Spinal cord (tissue), 10 donors: ENCODE results near the gene CCDC148. TPM values are rescaled to one million over a fixed set of nuclear protein-coding genes. Genes with fewer than 3 reads are reported as not detected.

Experiments
- DNase-seq, 6 donors: peaks; one replicate each; pipeline versions ENCODE4 v3.0.0 to v3.0.0-alpha.2; 2013 to 2015; ENCODE audit warnings: low spot score in 6 of 6, low read depth in 4 of 6
- H3K27ac ChIP-seq: one replicate; pipeline ENCODE4 v1.5.1; 2013; ENCODE audit warnings: low read depth, low read length, control low read depth
- H3K27me3 ChIP-seq: one replicate; pipeline ENCODE4 v1.6.1; 2013; ENCODE audit warnings: low read length; ENCODE audit not compliant: control insufficient read depth, insufficient read depth
- H3K36me3 ChIP-seq: one replicate; pipeline ENCODE4 v1.6.1; 2013; ENCODE audit warnings: low read length; ENCODE audit not compliant: control insufficient read depth, insufficient read depth
- H3K4me1 ChIP-seq: one replicate; pipeline ENCODE4 v1.6.1; 2013; ENCODE audit warnings: low read length; ENCODE audit not compliant: control insufficient read depth, insufficient read depth
- H3K4me3 ChIP-seq: one replicate; pipeline ENCODE4 v1.5.1; 2013; ENCODE audit warnings: low read depth, low read length, control low read depth
- H3K9me3 ChIP-seq: one replicate; pipeline ENCODE4 v1.6.1; 2013; ENCODE audit warnings: low read length; ENCODE audit not compliant: control insufficient read depth, insufficient read depth
- WGBS: methylation state at CpG from one replicate; pipeline ENCODE4 v1.1.5; 2013; ENCODE audit warnings: missing lambda C conversion rate; ENCODE audit not compliant: insufficient coverage; 5-methylcytosine and 5-hydroxymethylcytosine counted together
- long read RNA-seq, 4 donors: transcript quantifications; one replicate each; lab custom pipeline, GENCODE V29; 2026
- polyA plus RNA-seq, 2 donors: library from polyadenylated mRNA; unstranded; fragments of 120-200 nt; gene quantifications; one replicate each; pipeline ENCODE4 v1.2.1, GENCODE V29; 2013; ENCODE audit not compliant: insufficient read length in 2 of 2
- total RNA-seq, 2 donors: library from RNA; depleted of rRNA in 1 of 2; stranded (reverse); fragments of 120-200 nt in 1 of 2; fragments of >200 nt in 1 of 2; gene quantifications; one replicate each; pipeline versions ENCODE4 v1.2.3 to v1.2.4, GENCODE V29; 2013 to 2014
- donor health status: healthy.

The CCDC148 gene
- total RNA-seq (10 to 100 TPM in 1 of 2 donors, 1 to 10 TPM in 1; 9.8 to 11.1 TPM), polyA plus RNA-seq (1 to 10 TPM; 3.3 to 4.8 TPM)
- long read RNA-seq, donor 1: 0 reads
- long read RNA-seq, donor 2: 0 reads
- long read RNA-seq, donor 3: 0 reads
- long read RNA-seq, donor 4: 0 reads

DNA sequence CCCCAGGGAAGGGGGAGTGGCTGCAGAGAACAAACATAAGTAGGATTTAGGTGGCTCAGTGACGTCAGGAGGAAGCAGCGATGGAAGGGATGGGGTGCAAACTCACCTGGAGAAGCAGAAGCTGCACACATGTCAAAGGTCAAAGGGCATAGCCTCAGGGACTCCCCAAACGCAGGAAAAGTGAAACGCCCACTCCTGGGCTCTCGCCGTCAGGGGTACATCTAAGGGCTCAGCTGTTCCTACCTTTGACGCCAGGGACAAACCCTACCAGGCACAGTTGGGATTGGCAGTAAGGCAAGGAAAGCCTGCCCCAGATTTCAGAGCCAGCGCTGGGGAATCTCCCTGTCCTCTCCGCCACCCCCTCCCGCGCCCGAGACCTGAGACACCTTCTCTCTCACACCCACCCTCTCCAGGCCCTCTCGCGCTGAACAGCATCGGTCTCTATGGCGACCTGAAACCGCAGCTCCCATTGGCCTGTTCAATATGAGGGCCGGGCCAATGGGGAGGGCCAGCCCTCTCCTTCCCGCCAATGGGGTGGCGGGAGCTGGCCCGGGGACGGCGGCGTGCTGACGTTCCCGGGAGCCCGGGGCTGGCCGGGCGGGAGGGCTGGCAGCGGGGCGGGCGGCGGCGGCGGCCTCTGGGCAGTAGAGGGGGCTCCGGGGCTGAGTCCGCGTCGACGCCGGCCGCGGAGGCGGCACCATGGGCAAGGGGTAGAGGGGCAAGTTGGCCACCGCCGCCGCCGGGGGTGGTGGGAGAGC, at the start of gene CCDC148, which contains the start of gene PKP4:
Gene CCDC148, minus strand, starts transcription at position 445 of the 758 bp plus-strand sequence. Its CDS starts 314 bp downstream, at position 131.
Gene PKP4, plus strand, starts transcription at position 644 of the 758 bp plus-strand sequence. CDS start 76,233 bp downstream, outside the sequence.
- Histone ChIP-seq H3K4me3 (peak within 1 kb of the TSS; percentile 87), H3K4me1 (no peaks in the 10 kb centered on the region), H3K36me3 (no peaks in the 10 kb centered on the region), H3K27ac (peak within 1 kb of the TSS; percentile 95), H3K27me3 (no peaks in the 10 kb centered on the region), H3K9me3 (no peaks in the 10 kb centered on the region)
- DNase-seq: peak; percentile 83 to 98 (median 90)
- WGBS: under 1% methylated on average over 32 of the region's 48 CpGs

DNA sequence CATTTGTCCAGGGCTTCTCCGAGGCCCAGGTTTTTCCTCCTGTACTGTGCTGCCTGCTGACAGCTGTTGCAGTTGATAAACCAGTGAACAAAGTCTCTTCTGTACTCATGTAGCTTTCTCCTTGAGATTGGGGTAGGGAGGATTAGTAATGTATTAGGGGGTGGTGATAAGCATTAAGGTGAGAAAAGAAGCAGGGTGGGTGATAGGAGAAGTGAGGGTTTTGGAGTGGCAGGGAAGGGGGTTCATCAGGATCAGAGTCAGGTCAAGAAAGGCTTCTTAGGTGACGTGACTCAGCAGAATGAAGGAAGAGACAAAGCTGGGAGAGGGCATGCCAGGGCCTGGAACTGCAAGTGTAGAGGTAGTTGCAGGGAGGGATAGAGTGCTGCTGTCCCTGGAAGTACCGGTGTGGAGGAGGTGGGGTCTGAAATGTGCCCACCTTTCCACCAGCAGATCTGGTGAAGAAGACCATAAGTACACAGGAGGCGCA, 48.9 kb upstream of the CCDC148 start:
- no peak for DNase-seq
- 100% methylated on average over 2 of the region's 4 CpGs for WGBS
- H3K36me3 ChIP-seq: no peaks in the 10 kb centered on the region
- H3K4me3 ChIP-seq: no peak overlapping the region
- peaks cover 4% of the 10 kb centered on the region for H3K4me1 ChIP-seq
- no peaks in the 10 kb centered on the region for H3K9me3 ChIP-seq
- no peaks in the 10 kb centered on the region for H3K27me3 ChIP-seq
- no peak overlapping the region for H3K27ac ChIP-seq

DNA sequence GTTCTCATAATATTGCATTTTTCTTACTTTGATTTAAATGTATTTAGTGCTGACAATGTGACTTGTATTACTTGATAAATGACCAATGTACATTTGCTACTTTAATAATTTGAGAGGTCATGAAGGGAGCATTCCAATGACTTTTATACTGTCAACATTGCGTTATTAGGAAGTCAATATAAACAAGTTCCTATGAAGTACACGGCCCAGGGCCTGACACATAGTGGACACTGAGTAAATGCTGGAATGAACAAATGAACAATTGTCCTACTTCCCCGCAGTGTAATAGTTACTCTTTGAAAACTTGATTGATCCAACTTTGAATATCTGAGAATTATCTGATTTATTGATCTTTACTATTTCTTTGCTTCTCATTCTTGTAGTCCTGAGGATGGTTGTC, 47.5 kb upstream of the CCDC148 start:
- Histone ChIP-seq H3K4me1 (peaks cover 4% of the 10 kb centered on the region), H3K36me3 (no peaks in the 10 kb centered on the region), H3K9me3 (no peaks in the 10 kb centered on the region), H3K27me3 (no peaks in the 10 kb centered on the region), H3K27ac (no peak overlapping the region), H3K4me3 (no peak overlapping the region)
- no peak for DNase-seq
- WGBS: no CpG with 5 or more reads among the region's 3 CpGs

DNA sequence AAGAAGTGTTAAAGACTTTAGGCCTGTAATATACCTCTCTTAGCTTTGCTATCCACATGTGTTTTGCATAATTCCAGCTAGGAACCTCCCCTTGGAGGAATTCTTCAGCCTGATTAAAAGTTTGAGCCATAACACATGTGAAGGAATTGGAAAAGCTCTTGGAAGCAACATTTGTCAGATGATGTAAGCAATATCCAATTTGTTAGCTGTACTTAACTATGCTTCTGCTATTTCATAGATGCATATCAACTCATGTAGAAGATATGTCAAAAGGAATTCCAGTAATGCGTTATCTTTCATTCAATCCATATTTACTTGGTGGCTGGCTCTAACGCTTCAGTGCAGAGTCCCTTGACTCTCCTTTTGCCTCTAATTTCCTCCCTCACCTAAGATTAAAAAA, 46.4 kb upstream of the CCDC148 start:
- H3K36me3 ChIP-seq: no peaks in the 10 kb centered on the region

DNA sequence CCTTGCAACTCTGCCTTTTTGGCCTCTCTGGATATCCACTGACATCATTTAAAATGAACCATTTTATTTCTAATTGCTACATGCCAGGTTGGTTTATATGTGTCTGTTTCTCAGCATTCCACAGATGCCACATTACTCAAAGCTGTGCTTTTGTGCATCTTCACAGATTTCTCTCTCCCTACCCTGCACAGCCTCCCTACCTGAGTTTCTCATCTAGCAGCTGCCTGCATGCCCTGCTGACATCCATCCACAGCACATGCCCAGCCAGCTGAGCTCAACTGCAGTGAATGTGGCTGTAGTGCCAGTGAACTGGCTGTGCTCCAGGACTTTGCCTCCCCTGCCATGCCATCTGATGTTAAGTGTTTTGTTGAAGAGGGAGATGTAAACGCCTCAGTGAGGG, 44.7 kb upstream of the CCDC148 start:
- Histone ChIP-seq H3K4me3 (no peak overlapping the region), H3K4me1 (peaks cover 4% of the 10 kb centered on the region), H3K36me3 (no peaks in the 10 kb centered on the region), H3K27me3 (no peaks in the 10 kb centered on the region), H3K9me3 (no peaks in the 10 kb centered on the region), H3K27ac (no peak overlapping the region)
- peak in 5 of 6 donors; percentile 17 to 79 (median 43) for DNase-seq
- no CpG with 5 or more reads among the region's 1 CpG for WGBS

More for the DNA sequence above, 46.4 kb upstream of the CCDC148 start:
- no CpG with 5 or more reads among the region's 2 CpGs for WGBS
- Histone ChIP-seq H3K4me3 (no peak overlapping the region), H3K4me1 (peaks cover 4% of the 10 kb centered on the region), H3K9me3 (no peaks in the 10 kb centered on the region), H3K27ac (no peak overlapping the region), H3K27me3 (no peaks in the 10 kb centered on the region)
- DNase-seq: no peak

DNA sequence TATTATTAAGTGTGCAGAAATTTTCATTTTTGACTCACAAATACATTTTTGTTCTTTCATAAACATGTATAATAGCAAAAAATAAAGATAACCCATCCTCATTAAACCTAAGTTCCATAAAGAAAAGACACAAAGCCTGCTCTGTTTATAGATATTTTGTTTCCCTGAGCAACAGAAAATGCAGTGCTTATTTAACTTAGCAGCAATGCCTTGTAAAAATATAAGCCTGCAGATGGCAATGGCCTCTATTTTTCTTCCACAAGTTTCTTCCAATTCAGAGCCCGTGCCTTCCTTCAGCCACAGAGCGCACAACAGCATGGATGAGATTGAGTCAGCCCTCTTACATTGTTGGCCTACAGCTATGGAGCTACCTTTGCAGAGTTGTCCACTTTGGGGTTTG, 43.8 kb upstream of the CCDC148 start:
- H3K27ac ChIP-seq: no peak overlapping the region
- H3K4me3 ChIP-seq: no peak overlapping the region

DNA sequence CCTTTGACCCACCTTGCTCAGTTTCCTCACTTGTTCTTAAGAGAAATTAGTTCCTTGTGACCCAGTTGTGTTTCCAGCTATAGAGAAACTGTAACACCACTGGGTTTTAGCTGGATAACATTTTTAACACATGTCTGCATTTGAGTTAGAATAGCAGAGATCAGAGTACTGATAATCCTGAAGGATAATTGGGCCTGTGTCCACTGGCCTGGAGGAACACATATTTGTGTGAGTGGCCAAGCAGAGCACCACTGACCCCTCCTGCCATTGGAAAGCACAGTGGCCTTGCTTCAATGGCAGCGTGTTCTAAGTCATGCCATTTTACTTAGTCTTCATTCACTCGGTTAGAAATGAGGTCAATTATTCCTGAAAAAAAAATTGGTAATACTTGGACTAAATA, 42.8 kb upstream of the CCDC148 start:
- Histone ChIP-seq H3K4me3 (no peak overlapping the region), H3K27ac (no peak overlapping the region), H3K36me3 (no peaks in the 10 kb centered on the region), H3K4me1 (peaks cover 4% of the 10 kb centered on the region), H3K27me3 (no peaks in the 10 kb centered on the region), H3K9me3 (no peaks in the 10 kb centered on the region)
- WGBS: no CpG with 5 or more reads among the region's 2 CpGs
- DNase-seq: no peak

More for the DNA sequence above, 43.8 kb upstream of the CCDC148 start:
- no CpG with 5 or more reads among the region's 2 CpGs for WGBS
- DNase-seq: no peak
- H3K27me3 ChIP-seq: no peaks in the 10 kb centered on the region
- peaks cover 4% of the 10 kb centered on the region for H3K4me1 ChIP-seq
- no peaks in the 10 kb centered on the region for H3K36me3 ChIP-seq
- H3K9me3 ChIP-seq: no peaks in the 10 kb centered on the region

DNA sequence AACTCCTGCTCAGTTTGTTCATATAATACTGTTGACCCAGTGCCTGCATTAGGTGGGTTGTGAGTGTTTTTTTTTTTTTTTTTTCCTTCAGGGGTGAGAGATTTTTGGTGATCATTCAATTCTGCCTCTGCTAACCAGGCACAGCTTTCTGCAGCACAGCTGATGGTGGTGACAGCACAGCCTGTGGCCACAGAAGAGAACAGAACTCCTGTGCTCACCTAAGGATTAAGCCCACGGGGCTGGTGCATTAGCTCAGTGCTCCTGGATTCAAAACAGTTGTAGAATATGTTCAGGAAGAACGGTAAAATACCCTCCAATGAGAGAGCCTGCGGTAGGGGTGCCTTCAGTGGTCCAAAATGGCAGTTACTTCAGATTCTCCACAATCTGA, 42.2 kb upstream of the CCDC148 start:
- H3K4me3 ChIP-seq: no peak overlapping the region
- H3K36me3 ChIP-seq: no peaks in the 10 kb centered on the region
- no peak overlapping the region for H3K27ac ChIP-seq
- peaks cover 4% of the 10 kb centered on the region for H3K4me1 ChIP-seq
- no peaks in the 10 kb centered on the region for H3K9me3 ChIP-seq
- whole genome bisulfite sequencing: 67% methylated on average over 1 of the region's 3 CpGs
- H3K27me3 ChIP-seq: no peaks in the 10 kb centered on the region
- no peak for DNase-seq

DNA sequence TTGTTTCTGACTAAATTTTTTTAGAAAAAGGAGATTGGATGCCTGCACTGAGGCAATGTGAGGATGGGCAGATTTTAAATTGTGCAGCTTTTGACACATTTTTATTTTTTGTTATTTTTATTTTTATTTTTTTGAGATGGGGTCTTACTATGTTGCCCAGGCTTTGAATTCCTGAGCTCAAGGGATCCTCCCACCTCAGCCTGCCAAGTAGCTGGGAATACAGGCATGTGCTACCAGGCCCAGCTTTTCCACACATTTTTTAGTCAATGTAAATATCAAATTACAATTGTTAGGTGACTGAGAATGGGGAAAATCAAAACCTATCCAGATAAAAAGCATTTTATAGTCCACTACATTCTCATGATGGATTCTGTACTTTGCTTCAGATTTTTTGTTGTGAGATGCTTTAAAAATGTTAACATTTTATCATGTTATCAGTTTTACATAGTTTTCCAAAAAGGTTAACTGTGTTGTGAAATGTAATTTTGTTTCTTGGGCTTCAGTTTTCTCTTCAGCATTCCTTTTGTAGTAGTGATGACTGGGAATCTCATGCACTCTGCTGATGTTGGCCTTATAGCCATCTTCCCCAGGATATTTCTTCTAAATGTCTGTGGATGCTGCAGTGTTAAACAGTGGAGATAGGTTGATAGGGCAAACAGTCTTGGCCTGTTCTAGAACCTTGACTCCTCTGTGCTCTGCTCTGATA, 41.6 kb upstream of the CCDC148 start:
- Histone ChIP-seq H3K27ac (no peak overlapping the region), H3K9me3 (no peaks in the 10 kb centered on the region), H3K36me3 (no peaks in the 10 kb centered on the region), H3K4me1 (peaks cover 4% of the 10 kb centered on the region), H3K4me3 (no peak overlapping the region), H3K27me3 (no peaks in the 10 kb centered on the region)
- DNase-seq: no peak
